Heart right ventricle (tissue), 16 donors: Measurements from ENCODE around the gene LRP1B. TPM values are rescaled to one million over a fixed set of nuclear protein-coding genes. Genes with fewer than 3 reads are reported as not detected.
A peak's percentile ranks its signal among the peaks of the same experiment; 100 is the strongest.

Source experiments
- ATAC-seq, 8 donors: fragments of 200-7000 bp; cut with Tn5 transposase; one replicate each; pipeline ENCODE4 v1.9.1; 2020; ENCODE audit warnings: mild to moderate bottlenecking in 8 of 8, moderate library complexity in 8 of 8, moderate number of reproducible peaks in 1 of 8
- DNase-seq, 2 donors: peaks; one replicate each; pipeline ENCODE4 v3.0.0-alpha.2; 2020
- H3K27ac ChIP-seq, 10 donors: fragments of 200-600 bp; sonication (generic) in 2 of 10; one replicate each; pipeline versions ENCODE4 v1.5.0 to v1.8.0; 2020 to 2022; ENCODE audit warnings: mild to moderate bottlenecking in 3 of 10
- H3K27me3 ChIP-seq, 7 donors: fragments of 200-600 bp; one replicate each; pipeline ENCODE4 v1.8.0; 2021 to 2022; ENCODE audit warnings: mild to moderate bottlenecking in 2 of 7
- H3K36me3 ChIP-seq, 9 donors: fragments of 200-600 bp; sonication (generic) in 1 of 9; one replicate each; pipeline versions ENCODE4 v1.5.0 to v1.8.0; 2020 to 2022; ENCODE audit warnings: mild to moderate bottlenecking in 2 of 9
- H3K4me1 ChIP-seq, 9 donors: fragments of 200-600 bp; sonication (generic) in 1 of 9; one replicate each; pipeline versions ENCODE4 v1.5.0 to v1.8.0; 2020 to 2022; ENCODE audit warnings: mild to moderate bottlenecking in 4 of 9
- H3K4me3 ChIP-seq, 10 donors: fragments of 200-600 bp; sonication (generic) in 2 of 10; one replicate each; pipeline versions ENCODE4 v1.5.0 to v1.8.0; 2020 to 2022; ENCODE audit warnings: mild to moderate bottlenecking in 7 of 10, moderate library complexity in 2 of 10
- H3K9me3 ChIP-seq, 11 donors: fragments of 200-600 bp in 10 of 11; sonication (generic) in 2 of 11; one replicate each; pipeline versions ENCODE4 v1.5.0 to v1.8.0; 2013 to 2022; ENCODE audit warnings: mild to moderate bottlenecking in 2 of 11, control low read depth in 1 of 11, moderate library complexity in 1 of 11
- WGBS, 2 donors: extraction: QIAGEN DNeasy Blood & Tissue Kit; methylation state at CpG; one replicate each; pipeline ENCODE4 v1.1.7; 2013; ENCODE audit warnings: inconsistent platforms in 1 of 2; 5-methylcytosine and 5-hydroxymethylcytosine counted together
- intact Hi-C, 10 donors: fragments of 100-400 bp; cut with DNase I; formaldehyde crosslinking; loops; one replicate each; pipeline versions ENCODE4 v1.11.1 to v1.14.2; 2022
- polyA plus RNA-seq, 2 donors: library from polyadenylated mRNA; stranded (reverse); fragments of 200-250 nt; gene quantifications; one replicate each; pipeline ENCODE4 v1.2.3, GENCODE V29; 2013
- total RNA-seq, 10 donors: library from RNA; stranded (reverse); fragmentation: NEBNext Ultra II Directional in 3 of 10; extraction: Animal tissue kit (Norgen Biotek cat#: 25700) in 3 of 10; gene quantifications; one replicate each; pipeline versions ENCODE4 v1.2.1 to v1.2.4, GENCODE V29; 2021 to 2023
- TF ChIP-seq, protein P1 (sequence below), 9 donors: fragments of 200-600 bp; sonication (generic) in 2 of 9; IDR thresholded peaks; one replicate each; pipeline versions ENCODE4 v1.5.0 to v1.8.0; 2021 to 2022; ENCODE audit warnings: antibody characterized with exemption in 9 of 9, mild to moderate bottlenecking in 5 of 9, moderate library complexity in 1 of 9
- donor health status: Arrhythmogenic right ventricular cardiomyopathy.
- donor health status: ischemic (EF 13 %, LVEDD 7.1; RV severe dilation, severe dysfunction).
- donor health status: healthy with polysubstance abuse.
- donor health status: DM: no; HTN: yes; CAD: no.
- donor health status: DM: no; HTN: no; CAD: no.
- donor health status: ischemic (EF 25% LVEDD 6.9; RV normal size, moderate dysfunction).
- donor health status: ischemic (EF 25% LVEDD 5.7; RV mildly dilated, moderate dysfunction).
- donor health status: healthy.
- donor health status: DM: yes; HTN: yes; CAD: no.
- donor health status: Ischemic cardiomyopathy.
- donor health status: ischemic (EF 35%, LVEDD 5.7; RV mildly dilated, moderate dysfunction).
- donor health status: nonischemic (EF 11% LVEDD 7.7; RV severe dilation, severe dysfunction).
- donor health status: DM: yes; HTN: yes; CAD: no.
- donor health status: PGD.
- donor health status: ischemic (EF 29% LVEDD 5.4; RV normal size, mild dysfunction).
- donor health status: nonischemic (EF 23%, LVEDD 6.1; RV moderate dilation, normal function).

LRP1B gene
- total and polyA plus RNA-seq, 12 donors: 0.02 to 0.27 (median 0.14) TPM; not detected in 1

DNA sequence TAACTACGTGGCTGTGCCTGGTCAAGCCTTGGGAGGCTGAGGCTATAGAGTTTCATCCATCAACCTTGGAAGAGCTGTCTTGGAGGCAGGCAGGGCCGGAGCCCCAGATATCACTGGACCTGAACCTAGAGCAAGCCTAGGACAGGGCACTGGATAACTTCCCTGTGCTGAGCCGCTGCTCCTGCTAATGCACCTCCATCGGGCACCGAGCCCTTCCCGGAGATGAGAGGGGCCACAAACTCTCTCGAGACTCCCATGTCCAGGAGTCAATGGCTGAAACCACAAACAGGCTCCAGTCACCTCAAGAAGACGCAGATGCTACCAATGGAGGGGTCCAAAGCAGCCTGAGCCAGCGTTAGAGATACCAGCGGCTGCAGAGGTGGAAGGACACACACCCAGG, 866.0 kb downstream of the LRP1B start:
- no peak overlapping the region for H3K4me3 ChIP-seq
- WGBS, 2 donors: 87 to 88% methylated on average over 10 of the region's 10 CpGs
- H3K9me3 ChIP-seq: peaks cover 0 to 21% (median 0%) of the 10 kb centered on the region in 11 donors
- intact Hi-C loops: no loop called here
- DNase-seq: no peak
- H3K36me3 ChIP-seq: no peaks in the 10 kb centered on the region
- H3K4me1 ChIP-seq: no peaks in the 10 kb centered on the region
- H3K27ac ChIP-seq: no peak overlapping the region
- ATAC-seq: no peak
- H3K27me3 ChIP-seq: no peaks in the 10 kb centered on the region
- TF ChIP-seq, protein P1, sequence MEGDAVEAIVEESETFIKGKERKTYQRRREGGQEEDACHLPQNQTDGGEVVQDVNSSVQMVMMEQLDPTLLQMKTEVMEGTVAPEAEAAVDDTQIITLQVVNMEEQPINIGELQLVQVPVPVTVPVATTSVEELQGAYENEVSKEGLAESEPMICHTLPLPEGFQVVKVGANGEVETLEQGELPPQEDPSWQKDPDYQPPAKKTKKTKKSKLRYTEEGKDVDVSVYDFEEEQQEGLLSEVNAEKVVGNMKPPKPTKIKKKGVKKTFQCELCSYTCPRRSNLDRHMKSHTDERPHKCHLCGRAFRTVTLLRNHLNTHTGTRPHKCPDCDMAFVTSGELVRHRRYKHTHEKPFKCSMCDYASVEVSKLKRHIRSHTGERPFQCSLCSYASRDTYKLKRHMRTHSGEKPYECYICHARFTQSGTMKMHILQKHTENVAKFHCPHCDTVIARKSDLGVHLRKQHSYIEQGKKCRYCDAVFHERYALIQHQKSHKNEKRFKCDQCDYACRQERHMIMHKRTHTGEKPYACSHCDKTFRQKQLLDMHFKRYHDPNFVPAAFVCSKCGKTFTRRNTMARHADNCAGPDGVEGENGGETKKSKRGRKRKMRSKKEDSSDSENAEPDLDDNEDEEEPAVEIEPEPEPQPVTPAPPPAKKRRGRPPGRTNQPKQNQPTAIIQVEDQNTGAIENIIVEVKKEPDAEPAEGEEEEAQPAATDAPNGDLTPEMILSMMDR (IDR thresholded peaks at IDR 0.05): no peak

DNA sequence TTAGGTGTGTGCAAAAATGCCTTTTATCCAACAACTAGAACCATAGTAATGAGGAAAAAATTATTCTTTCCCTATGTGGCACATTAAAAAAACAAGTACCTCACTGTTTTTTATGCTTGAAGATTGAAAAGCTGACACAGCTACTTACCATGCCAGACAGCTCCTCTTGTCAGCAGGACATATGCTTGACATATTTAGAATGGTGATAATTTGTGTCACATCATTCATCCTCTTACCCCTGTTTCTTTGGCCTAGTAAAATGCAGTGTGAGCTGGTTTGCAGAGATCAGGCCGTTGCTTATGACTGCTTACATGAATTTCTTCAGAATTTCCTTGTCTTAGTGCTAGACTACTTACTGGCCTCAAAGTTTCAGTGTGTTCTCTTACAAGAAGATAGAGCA, 869.9 kb downstream of the LRP1B start:
- peaks cover 0 to 12% (median 0%) of the 10 kb centered on the region in 11 donors for H3K9me3 ChIP-seq
- H3K27me3 ChIP-seq: no peaks in the 10 kb centered on the region
- no peak overlapping the region for H3K27ac ChIP-seq
- 20 to 28% methylated on average over 1 of the region's 1 CpG for WGBS, 2 donors
- DNase-seq (no peak), ATAC-seq (no peak)
- H3K4me1 ChIP-seq: no peaks in the 10 kb centered on the region
- TF ChIP-seq, protein P1 (IDR thresholded peaks at IDR 0.05): no peak
- intact Hi-C loops: no loop called here
- H3K4me3 ChIP-seq: no peak overlapping the region
- no peaks in the 10 kb centered on the region for H3K36me3 ChIP-seq

GRCh38 chr2:141259683-141260082, 871.1 kb downstream of the LRP1B start:
- ATAC-seq: no peak

GRCh38 chr2:141242008-141242407, 888.8 kb downstream of the LRP1B start:
- no peak overlapping the region for H3K4me3 ChIP-seq
- no peaks in the 10 kb centered on the region for H3K36me3 ChIP-seq
- TF ChIP-seq, protein P1 (IDR thresholded peaks at IDR 0.05): no peak
- no peaks in the 10 kb centered on the region for H3K9me3 ChIP-seq
- WGBS, 2 donors: 56 to 67% methylated on average over 1 of the region's 1 CpG
- no peaks in the 10 kb centered on the region for H3K27me3 ChIP-seq
- peaks cover 0 to 6% (median 0%) of the 10 kb centered on the region in 9 donors for H3K4me1 ChIP-seq
- no peak overlapping the region for H3K27ac ChIP-seq
- peak in 1 of 8 donors; percentile 39 for ATAC-seq
- intact Hi-C loops: no loop called here
- DNase-seq: no peak

More at GRCh38 chr2:141259683-141260082, 871.1 kb downstream of the LRP1B start:
- intact Hi-C loops: no loop called here
- H3K4me1 ChIP-seq: no peaks in the 10 kb centered on the region
- peaks cover 0 to 2% (median 0%) of the 10 kb centered on the region in 11 donors for H3K9me3 ChIP-seq
- no peaks in the 10 kb centered on the region for H3K27me3 ChIP-seq
- H3K4me3 ChIP-seq: no peak overlapping the region
- 84 to 91% methylated on average over 3 of the region's 3 CpGs for WGBS, 2 donors
- TF ChIP-seq, protein P1 (IDR thresholded peaks at IDR 0.05): no peak
- no peaks in the 10 kb centered on the region for H3K36me3 ChIP-seq
- DNase-seq: no peak
- H3K27ac ChIP-seq: no peak overlapping the region
